Esophagus muscularis mucosa (tissue), 4 donors: ENCODE results near the gene OLIG3.

Experiments
- CTCF ChIP-seq, 3 experiments: fragments of 200-600 bp in 2 of 3; fragments of 450-650 bp in 1 of 3; sonication (generic) in 2 of 3; IDR thresholded peaks; one replicate each; pipeline ENCODE4 v1.5.1; 2017 to 2019; ENCODE audit warnings: antibody characterized with exemption in 3 of 3, mild to moderate bottlenecking in 2 of 3, moderate library complexity in 1 of 3
- EP300 ChIP-seq: sonication (generic); formaldehyde crosslinking; IDR thresholded peaks from one replicate; pipeline ENCODE4 v1.6.1; 2017; ENCODE audit warnings: antibody characterized with exemption
- POLR2A ChIP-seq: fragments of 450-650 bp; IDR thresholded peaks from one replicate; pipeline ENCODE4 v1.6.1; 2017; ENCODE audit warnings: antibody characterized with exemption, moderate library complexity, mild to moderate bottlenecking, low read depth

GRCh38 chr6:137531376-137532092, 37.3 kb upstream of the OLIG3 start:
- TF ChIP-seq POLR2A (no peak), CTCF (IDR thresholded peaks at IDR 0.05) (no peak), EP300 (no peak)
